CD14-positive monocyte (primary cell): ENCODE data around the gene MAPK4. TPM values are rescaled to one million over a fixed set of nuclear protein-coding genes. Genes with fewer than 3 reads are reported as not detected.

Experiments
- DNase-seq, 3 donors: peaks; one replicate each; pipeline ENCODE4 v3.0.0-alpha.2; 2011 to 2022
- H2AFZ ChIP-seq: 2 replicates; pipeline ENCODE4 v1.6.0; 2012; ENCODE audit warnings: mild to moderate bottlenecking, low read depth, low read length, inconsistent platforms; ENCODE audit not compliant: insufficient read depth, poor library complexity, severe bottlenecking
- H3K27ac ChIP-seq, 2 donors: 1 replicate in 1 of 2; 2 replicates in 1 of 2; pipeline ENCODE4 v1.5.1; 2012 to 2013; ENCODE audit warnings: low read length in 2 of 2, control low read depth in 1 of 2, inconsistent platforms in 1 of 2, low read depth in 1 of 2, mild to moderate bottlenecking in 1 of 2
- H3K27me3 ChIP-seq, 2 donors: one replicate each; pipeline versions ENCODE4 v1.6.0 to v1.6.1; 2011 to 2013; ENCODE audit warnings: low read length in 2 of 2; ENCODE audit not compliant: control insufficient read depth in 2 of 2, insufficient read depth in 2 of 2
- H3K36me3 ChIP-seq, 2 donors: replicated peaks in 1 of 2; 1 replicate in 1 of 2; 2 replicates in 1 of 2; pipeline versions ENCODE4 v1.5.1 to v1.6.1; 2012 to 2013; ENCODE audit warnings: low read length in 2 of 2, control low read depth in 1 of 2, inconsistent platforms in 1 of 2, mild to moderate bottlenecking in 1 of 2; ENCODE audit not compliant: insufficient read depth in 2 of 2, control insufficient read depth in 1 of 2
- H3K4me1 ChIP-seq, 2 donors: 1 replicate in 1 of 2; 2 replicates in 1 of 2; pipeline versions ENCODE4 v1.5.1 to v1.6.1; 2012 to 2013; ENCODE audit warnings: low read length in 2 of 2, control low read depth in 1 of 2, inconsistent platforms in 1 of 2, mild to moderate bottlenecking in 1 of 2, moderate library complexity in 1 of 2; ENCODE audit not compliant: insufficient read depth in 2 of 2, control insufficient read depth in 1 of 2
- H3K4me2 ChIP-seq: replicated peaks from 2 replicates; pipeline ENCODE3; 2012; ENCODE audit warnings: low read length, moderate library complexity, mild to moderate bottlenecking; ENCODE audit not compliant: poor library complexity, severe bottlenecking; ENCODE audit errors: extremely low read depth
- H3K4me3 ChIP-seq, 3 experiments: fragments of 200-600 bp in 1 of 3; sonication (generic) in 1 of 3; replicated peaks in 1 of 3; 1 replicate in 2 of 3; 2 replicates in 1 of 3; pipeline ENCODE4 v1.5.1; 2011 to 2013; ENCODE audit warnings: low read length in 3 of 3, mild to moderate bottlenecking in 3 of 3, control low read depth in 2 of 3, low read depth in 2 of 3, inconsistent platforms in 1 of 3, moderate library complexity in 1 of 3
- H3K79me2 ChIP-seq: 2 replicates; pipeline ENCODE4 v1.6.0; 2012; ENCODE audit warnings: mild to moderate bottlenecking, control low read depth, inconsistent platforms, low read length, moderate library complexity; ENCODE audit not compliant: insufficient read depth
- H3K9ac ChIP-seq: 2 replicates; pipeline ENCODE4 v1.6.0; 2017; ENCODE audit warnings: low read length, mild to moderate bottlenecking; ENCODE audit not compliant: insufficient read depth, poor library complexity, severe bottlenecking
- H3K9me3 ChIP-seq, 2 donors: replicated peaks in 1 of 2; 1 replicate in 1 of 2; 2 replicates in 1 of 2; pipeline versions ENCODE4 v1.5.1 to v1.6.1; 2012 to 2013; ENCODE audit warnings: low read length in 2 of 2, control low read depth in 1 of 2; ENCODE audit not compliant: control insufficient read depth in 1 of 2, insufficient read depth in 1 of 2
- H4K20me1 ChIP-seq: 2 replicates; pipeline ENCODE4 v1.6.0; 2012; ENCODE audit warnings: mild to moderate bottlenecking, low read length, control low read depth, moderate library complexity; ENCODE audit not compliant: insufficient read depth
- H3K27ac Mint-ChIP-seq, 7 donors: one replicate each; pipeline ENCODE4 v1.8.0; 2020; ENCODE audit warnings: mild to moderate bottlenecking in 7 of 7, mixed read lengths in 7 of 7, moderate library complexity in 6 of 7, inconsistent platforms in 2 of 7
- H3K27me3 Mint-ChIP-seq, 3 donors: one replicate each; pipeline ENCODE4 v1.8.0; 2021 to 2022; ENCODE audit warnings: low read depth in 3 of 3, mild to moderate bottlenecking in 3 of 3, mixed read lengths in 3 of 3, moderate library complexity in 3 of 3, inconsistent platforms in 1 of 3
- H3K36me3 Mint-ChIP-seq, 2 donors: one replicate each; pipeline ENCODE4 v1.8.0; 2020; ENCODE audit warnings: mixed read lengths in 2 of 2, inconsistent platforms in 1 of 2, mild to moderate bottlenecking in 1 of 2
- H3K4me1 Mint-ChIP-seq: one replicate; pipeline ENCODE4 v1.8.0; 2020; ENCODE audit warnings: mild to moderate bottlenecking, mixed read lengths
- H3K4me3 Mint-ChIP-seq, 2 donors: one replicate each; pipeline ENCODE4 v1.8.0; 2020; ENCODE audit warnings: mild to moderate bottlenecking in 2 of 2, mixed read lengths in 2 of 2, moderate library complexity in 1 of 2
- H3K9me3 Mint-ChIP-seq, 7 donors: one replicate each; pipeline ENCODE4 v1.8.0; 2020 to 2022; ENCODE audit warnings: mixed read lengths in 7 of 7, mild to moderate bottlenecking in 6 of 7, moderate library complexity in 6 of 7, inconsistent platforms in 2 of 7
- WGBS: methylation state at CpG from one replicate; pipeline ENCODE4 v1.1.5; 2013; ENCODE audit warnings: missing lambda C conversion rate; ENCODE audit not compliant: insufficient coverage; 5-methylcytosine and 5-hydroxymethylcytosine counted together
- intact Hi-C, 2 donors: fragments of 100-400 bp; cut with micrococcal nuclease; formaldehyde crosslinking; loops; one replicate each; pipeline versions ENCODE4 v1.15.0 to v1.15.1; 2023
- polyA plus RNA-seq, 3 donors: library from polyadenylated mRNA; depleted of rRNA in 1 of 3; unstranded in 2 of 3; stranded (reverse) in 1 of 3; fragments of 300-500 nt in 2 of 3; fragments of >200 nt in 1 of 3; fragmentation: Illumina TruSeq in 2 of 3; gene quantifications; 1 replicate in 2 of 3; 2 replicates in 1 of 3; pipeline ENCODE4 v1.2.3, GENCODE V29; 2012 to 2021
- TF ChIP-seq, protein P1 (sequence below): fragments of 200-600 bp; IDR thresholded peaks from one replicate; pipeline ENCODE4 v1.8.0; 2022; ENCODE audit warnings: antibody characterized with exemption, mild to moderate bottlenecking

MAPK4 gene
- polyA plus RNA-seq, 3 donors = not detected

DNA sequence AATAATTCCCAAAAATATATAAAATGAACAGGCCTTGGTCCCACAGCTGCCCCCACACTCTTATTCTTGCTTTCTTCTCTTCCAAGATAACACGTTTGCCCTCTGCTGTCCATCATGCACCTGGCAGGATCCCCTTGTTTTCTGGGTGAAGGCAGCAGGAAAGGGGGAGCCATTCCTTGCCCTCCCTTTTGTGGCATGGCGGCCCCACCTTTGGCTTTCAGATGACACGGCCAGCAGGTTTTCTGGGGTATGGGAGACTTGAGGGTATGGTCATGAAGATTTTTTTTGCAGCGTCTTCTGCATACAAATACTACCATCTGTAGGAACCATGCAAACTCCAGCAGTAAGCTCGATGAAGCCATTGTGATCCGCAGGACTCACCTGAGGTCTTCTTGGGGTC is 118.8 kb downstream of the MAPK4 start:
- no peaks in the 10 kb centered on the region for H3K79me2 ChIP-seq
- no peaks in the 10 kb centered on the region for H3K4me1 ChIP-seq
- no peak overlapping the region for H3K27ac ChIP-seq
- H3K27me3 Mint-ChIP-seq = peaks cover 2 to 5% (median 4%) of the 10 kb centered on the region in 3 donors
- H3K27me3 ChIP-seq = no peaks in the 10 kb centered on the region
- no peak overlapping the region for H3K4me2 ChIP-seq
- no peak for DNase-seq
- no peak overlapping the region for H3K4me3 ChIP-seq
- H3K9ac ChIP-seq = no peak overlapping the region
- no peak overlapping the region for H2AFZ ChIP-seq
- H3K27ac Mint-ChIP-seq = no peak overlapping the region
- H3K9me3 ChIP-seq = peaks cover 0 to 5% of the 10 kb centered on the region in 2 donors
- peaks cover 0 to 6% (median 3%) of the 10 kb centered on the region in 7 donors for H3K9me3 Mint-ChIP-seq
- no peaks in the 10 kb centered on the region for H3K36me3 Mint-ChIP-seq
- no peaks in the 10 kb centered on the region for H3K36me3 ChIP-seq
- TF ChIP-seq, protein P1, sequence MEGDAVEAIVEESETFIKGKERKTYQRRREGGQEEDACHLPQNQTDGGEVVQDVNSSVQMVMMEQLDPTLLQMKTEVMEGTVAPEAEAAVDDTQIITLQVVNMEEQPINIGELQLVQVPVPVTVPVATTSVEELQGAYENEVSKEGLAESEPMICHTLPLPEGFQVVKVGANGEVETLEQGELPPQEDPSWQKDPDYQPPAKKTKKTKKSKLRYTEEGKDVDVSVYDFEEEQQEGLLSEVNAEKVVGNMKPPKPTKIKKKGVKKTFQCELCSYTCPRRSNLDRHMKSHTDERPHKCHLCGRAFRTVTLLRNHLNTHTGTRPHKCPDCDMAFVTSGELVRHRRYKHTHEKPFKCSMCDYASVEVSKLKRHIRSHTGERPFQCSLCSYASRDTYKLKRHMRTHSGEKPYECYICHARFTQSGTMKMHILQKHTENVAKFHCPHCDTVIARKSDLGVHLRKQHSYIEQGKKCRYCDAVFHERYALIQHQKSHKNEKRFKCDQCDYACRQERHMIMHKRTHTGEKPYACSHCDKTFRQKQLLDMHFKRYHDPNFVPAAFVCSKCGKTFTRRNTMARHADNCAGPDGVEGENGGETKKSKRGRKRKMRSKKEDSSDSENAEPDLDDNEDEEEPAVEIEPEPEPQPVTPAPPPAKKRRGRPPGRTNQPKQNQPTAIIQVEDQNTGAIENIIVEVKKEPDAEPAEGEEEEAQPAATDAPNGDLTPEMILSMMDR = no peak
- no CpG with 5 or more reads among the region's 6 CpGs for WGBS
- H4K20me1 ChIP-seq = no peaks in the 10 kb centered on the region
- no peak overlapping the region for H3K4me3 Mint-ChIP-seq
- intact Hi-C loops = no loop called here
- no peaks in the 10 kb centered on the region for H3K4me1 Mint-ChIP-seq

GRCh38 chr18:50679056-50679455 is 119.2 kb downstream of the MAPK4 start:
- intact Hi-C loops = no loop called here
- WGBS = 100% methylated on average over 1 of the region's 5 CpGs
- H3K4me3 ChIP-seq = no peak overlapping the region
- H3K79me2 ChIP-seq = no peaks in the 10 kb centered on the region
- no peak for DNase-seq
- H3K9ac ChIP-seq = no peak overlapping the region
- peaks cover 0 to 5% of the 10 kb centered on the region in 2 donors for H3K9me3 ChIP-seq
- no peaks in the 10 kb centered on the region for H3K4me1 Mint-ChIP-seq
- H3K36me3 ChIP-seq = no peaks in the 10 kb centered on the region
- no peaks in the 10 kb centered on the region for H4K20me1 ChIP-seq
- no peaks in the 10 kb centered on the region for H3K27me3 ChIP-seq
- H3K4me1 ChIP-seq = no peaks in the 10 kb centered on the region
- no peak overlapping the region for H3K4me2 ChIP-seq
- H2AFZ ChIP-seq = no peak overlapping the region
- H3K9me3 Mint-ChIP-seq = peaks cover 0 to 6% (median 2%) of the 10 kb centered on the region in 7 donors
- H3K27ac ChIP-seq = no peak overlapping the region
- H3K27ac Mint-ChIP-seq = no peak overlapping the region
- H3K36me3 Mint-ChIP-seq = no peaks in the 10 kb centered on the region
- no peak overlapping the region for H3K4me3 Mint-ChIP-seq
- TF ChIP-seq, protein P1 = no peak
- H3K27me3 Mint-ChIP-seq = peaks cover 2 to 5% (median 4%) of the 10 kb centered on the region in 3 donors
